ENCODE results near the gene PPIB.

- no peak for TF ChIP-seq GATA2 (IDR thresholded peaks at IDR 0.05; ENCODE audit: low read depth, low read length)
- TF ChIP-seq GATA3 (IDR thresholded peaks at IDR 0.05; ENCODE audit: low read depth, low read length), result no peak
These were observed 55.5 kb downstream of the PPIB start for GRCh38 chr15:64107337-64107736.
